Measurements from ENCODE around the gene C10orf95. TPM values are rescaled to one million over a fixed set of nuclear protein-coding genes. Genes with fewer than 3 reads are reported as not detected.

C10orf95 gene
- total and polyA plus RNA-seq, 10 of the 15 experiments (the other 5 are each of a cell fraction or from before 2014, with no cell fraction given) = 0.06 to 1.1 (median 0.31) TPM

DNA sequence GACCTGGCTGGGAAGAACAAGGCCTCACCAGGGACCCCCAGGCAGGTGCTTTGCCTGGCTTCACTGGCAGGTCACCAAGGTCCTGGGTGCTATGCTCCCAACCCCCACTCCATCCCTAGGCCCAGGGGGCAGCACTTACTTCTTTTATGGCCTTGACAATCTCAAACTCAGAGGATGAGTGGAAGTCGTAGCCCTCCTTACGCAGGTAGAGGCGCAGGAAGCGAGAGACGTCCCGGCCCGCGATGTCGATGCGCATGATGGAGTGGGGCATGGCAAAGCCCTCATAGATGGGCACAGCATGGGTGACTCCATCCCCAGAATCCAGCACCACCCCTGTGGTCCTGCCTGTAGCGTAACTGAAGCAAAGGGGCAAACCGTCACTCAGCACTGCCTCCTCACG lies 32.7 kb upstream of the C10orf95 start (continued):
- TF ChIP-seq, protein P1, sequence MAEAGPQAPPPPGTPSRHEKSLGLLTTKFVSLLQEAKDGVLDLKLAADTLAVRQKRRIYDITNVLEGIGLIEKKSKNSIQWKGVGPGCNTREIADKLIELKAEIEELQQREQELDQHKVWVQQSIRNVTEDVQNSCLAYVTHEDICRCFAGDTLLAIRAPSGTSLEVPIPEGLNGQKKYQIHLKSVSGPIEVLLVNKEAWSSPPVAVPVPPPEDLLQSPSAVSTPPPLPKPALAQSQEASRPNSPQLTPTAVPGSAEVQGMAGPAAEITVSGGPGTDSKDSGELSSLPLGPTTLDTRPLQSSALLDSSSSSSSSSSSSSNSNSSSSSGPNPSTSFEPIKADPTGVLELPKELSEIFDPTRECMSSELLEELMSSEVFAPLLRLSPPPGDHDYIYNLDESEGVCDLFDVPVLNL (IDR thresholded peaks at IDR 0.05; ENCODE audit: low read depth, low read length) = no peak
- no peak for TF ChIP-seq KLF5 (IDR thresholded peaks at IDR 0.05; ENCODE audit: partially characterized antibody)
- TF ChIP-seq SMAD1 (IDR thresholded peaks at IDR 0.05; ENCODE audit: low read depth, partially characterized antibody) = no peak
- TF ChIP-seq SIX5 (IDR thresholded peaks at IDR 0.05; ENCODE audit: low read depth, low read length, severe bottlenecking) = no peak
- no peak for TF ChIP-seq TARDBP (IDR thresholded peaks at IDR 0.05; ENCODE audit: borderline replicate concordance)
- no peak for TF ChIP-seq RAD51 (IDR thresholded peaks at IDR 0.05)
- TF ChIP-seq ZNF274 (IDR thresholded peaks at IDR 0.05; ENCODE audit: insufficient read depth, insufficient read length) = no peak

DNA sequence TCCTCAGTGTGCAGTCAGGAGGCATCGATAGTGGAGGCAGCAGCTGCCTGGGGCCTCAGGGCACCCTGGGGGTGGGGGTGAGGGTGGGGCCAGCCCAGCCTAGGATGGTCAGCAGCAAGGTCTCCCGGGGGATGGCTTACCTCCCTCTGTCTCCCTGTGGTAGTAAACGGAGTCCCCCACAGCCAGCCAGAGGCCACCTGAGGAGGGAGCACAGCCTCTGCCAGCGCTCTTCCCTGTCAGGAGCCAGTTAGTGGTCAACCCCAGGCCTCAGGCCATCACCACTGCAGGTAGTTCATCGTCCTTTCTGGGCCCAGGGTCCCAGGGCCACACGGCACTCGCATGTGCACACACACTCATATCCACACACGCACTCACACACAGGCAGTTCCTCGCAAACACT lies 29.1 kb upstream of the C10orf95 start:
- DNase-seq (ENCODE audit: low read depth, low spot score) = no peak
- no peak for ATAC-seq
- intact Hi-C loops (cut with micrococcal nuclease; ENCODE audit: unreplicated experiment) (no loop called here), in situ Hi-C loops (cut with MboI) (no loop called here)
- ChIA-PET POLR2A (interaction anchor here (0.8 kb wide), 1 partner anchor 87 kb away, joined by 3 read pairs; no protein-coding TSS in a partner anchor), RAD21 (ENCODE audit: unreplicated experiment) (interaction anchor here (0.8 to 3.8 kb wide), 6 partner anchors 19 to 250 kb away, joined by 3 to 23 read pairs (median 10); partner anchors contain the start of gene ACTR1A), SMC1A (ENCODE audit: uncharacterized antibody, unreplicated experiment) (interaction anchor here (0.9 to 3.3 kb wide), 4 partner anchors 87 to 251 kb away, joined by 3 to 24 read pairs (median 12); no protein-coding TSS in a partner anchor), CTCF (interaction anchor here (0.7 to 3.7 kb wide), 10 partner anchors 16 to 311 kb away, joined by 3 to 42 read pairs (median 14); partner anchors contain the start of gene ELOVL3)
- H3K9me3 ChIP-seq (replicated peaks; ENCODE audit: control insufficient read depth, insufficient read depth, low read length) = no peaks in the 10 kb centered on the region
- H3K4me3 ChIP-seq = no peak overlapping the region
- WGBS (ENCODE audit: insufficient coverage, insufficient replicate concordance, low lambda C conversion rate, missing lambda C conversion rate) = 89% methylated on average over 9 of the region's 9 CpGs
- no peaks in the 10 kb centered on the region for H3K79me2 ChIP-seq (ENCODE audit: control insufficient read depth, insufficient read depth, low read length)
- no peak overlapping the region for H3K9ac ChIP-seq (ENCODE audit: control insufficient read depth, insufficient read depth, low read length)
- peaks cover 28 to 49% of the 10 kb centered on the region in 2 experiments for H3K36me3 ChIP-seq (ENCODE audit: control insufficient read depth in 2 of 2, insufficient read depth in 2 of 2, low read length in 1 of 2)
- no peak overlapping the region for H3K27ac ChIP-seq (ENCODE audit: control insufficient read depth, insufficient read depth)
- H3K4me1 ChIP-seq (ENCODE audit: control insufficient read depth, insufficient read depth, low read length) = no peaks in the 10 kb centered on the region
- no peaks in the 10 kb centered on the region for H3K27me3 ChIP-seq (replicated peaks in 1 of 2; ENCODE audit: control insufficient read depth in 2 of 2, insufficient read depth in 2 of 2, low read length in 1 of 2)
- no peak for FAIRE-seq
- BruUV-seq (replicated peaks) = no TSS peak
- no peak overlapping the region for H2AFZ ChIP-seq (ENCODE audit: control insufficient read depth, low read depth, low read length)
- H4K20me1 ChIP-seq (ENCODE audit: control insufficient read depth, insufficient read depth) = no peaks in the 10 kb centered on the region; the same call in 1 of the 2 replicates
- H3K4me2 ChIP-seq (ENCODE audit: control insufficient read depth, insufficient read depth) = no peak overlapping the region
- TF ChIP-seq SREBF2 (IDR thresholded peaks at IDR 0.05; ENCODE audit: low read length) (no peak), JUND (IDR thresholded peaks at IDR 0.05; ENCODE audit: low read depth, low read length) (no peak), BRCA1 (IDR thresholded peaks at IDR 0.05; ENCODE audit: low read depth, low read length) (no peak), ZNF207 (IDR thresholded peaks at IDR 0.05; ENCODE audit: borderline replicate concordance) (no peak)
- TF ChIP-seq, protein P2, sequence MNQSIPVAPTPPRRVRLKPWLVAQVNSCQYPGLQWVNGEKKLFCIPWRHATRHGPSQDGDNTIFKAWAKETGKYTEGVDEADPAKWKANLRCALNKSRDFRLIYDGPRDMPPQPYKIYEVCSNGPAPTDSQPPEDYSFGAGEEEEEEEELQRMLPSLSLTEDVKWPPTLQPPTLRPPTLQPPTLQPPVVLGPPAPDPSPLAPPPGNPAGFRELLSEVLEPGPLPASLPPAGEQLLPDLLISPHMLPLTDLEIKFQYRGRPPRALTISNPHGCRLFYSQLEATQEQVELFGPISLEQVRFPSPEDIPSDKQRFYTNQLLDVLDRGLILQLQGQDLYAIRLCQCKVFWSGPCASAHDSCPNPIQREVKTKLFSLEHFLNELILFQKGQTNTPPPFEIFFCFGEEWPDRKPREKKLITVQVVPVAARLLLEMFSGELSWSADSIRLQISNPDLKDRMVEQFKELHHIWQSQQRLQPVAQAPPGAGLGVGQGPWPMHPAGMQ (IDR thresholded peaks at IDR 0.05; ENCODE audit: borderline replicate concordance) = no peak
- TF ChIP-seq, protein P3, sequence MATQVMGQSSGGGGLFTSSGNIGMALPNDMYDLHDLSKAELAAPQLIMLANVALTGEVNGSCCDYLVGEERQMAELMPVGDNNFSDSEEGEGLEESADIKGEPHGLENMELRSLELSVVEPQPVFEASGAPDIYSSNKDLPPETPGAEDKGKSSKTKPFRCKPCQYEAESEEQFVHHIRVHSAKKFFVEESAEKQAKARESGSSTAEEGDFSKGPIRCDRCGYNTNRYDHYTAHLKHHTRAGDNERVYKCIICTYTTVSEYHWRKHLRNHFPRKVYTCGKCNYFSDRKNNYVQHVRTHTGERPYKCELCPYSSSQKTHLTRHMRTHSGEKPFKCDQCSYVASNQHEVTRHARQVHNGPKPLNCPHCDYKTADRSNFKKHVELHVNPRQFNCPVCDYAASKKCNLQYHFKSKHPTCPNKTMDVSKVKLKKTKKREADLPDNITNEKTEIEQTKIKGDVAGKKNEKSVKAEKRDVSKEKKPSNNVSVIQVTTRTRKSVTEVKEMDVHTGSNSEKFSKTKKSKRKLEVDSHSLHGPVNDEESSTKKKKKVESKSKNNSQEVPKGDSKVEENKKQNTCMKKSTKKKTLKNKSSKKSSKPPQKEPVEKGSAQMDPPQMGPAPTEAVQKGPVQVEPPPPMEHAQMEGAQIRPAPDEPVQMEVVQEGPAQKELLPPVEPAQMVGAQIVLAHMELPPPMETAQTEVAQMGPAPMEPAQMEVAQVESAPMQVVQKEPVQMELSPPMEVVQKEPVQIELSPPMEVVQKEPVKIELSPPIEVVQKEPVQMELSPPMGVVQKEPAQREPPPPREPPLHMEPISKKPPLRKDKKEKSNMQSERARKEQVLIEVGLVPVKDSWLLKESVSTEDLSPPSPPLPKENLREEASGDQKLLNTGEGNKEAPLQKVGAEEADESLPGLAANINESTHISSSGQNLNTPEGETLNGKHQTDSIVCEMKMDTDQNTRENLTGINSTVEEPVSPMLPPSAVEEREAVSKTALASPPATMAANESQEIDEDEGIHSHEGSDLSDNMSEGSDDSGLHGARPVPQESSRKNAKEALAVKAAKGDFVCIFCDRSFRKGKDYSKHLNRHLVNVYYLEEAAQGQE (IDR thresholded peaks at IDR 0.05; ENCODE audit: low read depth, low read length) = no peak
- TF ChIP-seq, protein P4, sequence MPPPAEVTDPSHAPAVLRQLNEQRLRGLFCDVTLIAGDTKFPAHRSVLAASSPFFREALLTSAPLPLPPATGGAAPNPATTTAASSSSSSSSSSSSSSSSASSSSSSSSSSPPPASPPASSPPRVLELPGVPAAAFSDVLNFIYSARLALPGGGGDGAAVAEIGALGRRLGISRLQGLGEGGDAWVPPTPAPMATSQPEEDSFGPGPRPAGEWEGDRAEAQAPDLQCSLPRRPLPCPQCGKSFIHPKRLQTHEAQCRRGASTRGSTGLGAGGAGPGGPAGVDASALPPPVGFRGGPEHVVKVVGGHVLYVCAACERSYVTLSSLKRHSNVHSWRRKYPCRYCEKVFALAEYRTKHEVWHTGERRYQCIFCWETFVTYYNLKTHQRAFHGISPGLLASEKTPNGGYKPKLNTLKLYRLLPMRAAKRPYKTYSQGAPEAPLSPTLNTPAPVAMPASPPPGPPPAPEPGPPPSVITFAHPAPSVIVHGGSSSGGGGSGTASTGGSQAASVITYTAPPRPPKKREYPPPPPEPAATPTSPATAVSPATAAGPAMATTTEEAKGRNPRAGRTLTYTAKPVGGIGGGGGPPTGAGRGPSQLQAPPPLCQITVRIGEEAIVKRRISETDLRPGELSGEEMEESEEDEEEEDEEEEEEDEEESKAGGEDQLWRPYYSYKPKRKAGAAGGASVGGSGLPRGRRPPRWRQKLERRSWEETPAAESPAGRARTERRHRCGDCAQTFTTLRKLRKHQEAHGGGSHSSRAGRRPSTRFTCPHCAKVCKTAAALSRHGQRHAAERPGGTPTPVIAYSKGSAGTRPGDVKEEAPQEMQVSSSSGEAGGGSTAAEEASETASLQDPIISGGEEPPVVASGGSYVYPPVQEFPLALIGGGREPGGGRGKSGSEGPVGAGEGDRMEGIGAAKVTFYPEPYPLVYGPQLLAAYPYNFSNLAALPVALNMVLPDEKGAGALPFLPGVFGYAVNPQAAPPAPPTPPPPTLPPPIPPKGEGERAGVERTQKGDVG (CRISPR knock-in tag; IDR thresholded peaks at IDR 0.05) = no peak
